Globus pallidus (tissue), 1 donor: ENCODE results near the gene AMACR.
"Not testable (repeated sequence)": the region's sequence is repeated elsewhere in the genome, so short reads cannot be mapped to it uniquely, and the experiment has no call there.

Experiments used
- DNase-seq: peaks from one replicate; pipeline ENCODE4 v3.0.0-alpha.2; 2015; ENCODE audit warnings: low spot score

AMACR gene

GRCh38 chr5:34037726-34038125, 29.9 kb upstream of the AMACR start:
- no peak for DNase-seq

GRCh38 chr5:34035756-34036155, 27.9 kb upstream of the AMACR start:
- DNase-seq, result peak; percentile 29

GRCh38 chr5:34034534-34035327, 26.9 kb upstream of the AMACR start:
- no peak for DNase-seq

GRCh38 chr5:34031966-34032365, 24.1 kb upstream of the AMACR start:
- DNase-seq, result no peak

GRCh38 chr5:34031117-34031516, 23.3 kb upstream of the AMACR start:
- no peak for DNase-seq

- not testable (repeated sequence) for DNase-seq
Measured at GRCh38 chr5:34030585-34030984, 22.7 kb upstream of the AMACR start.

GRCh38 chr5:34030048-34030447, 22.2 kb upstream of the AMACR start:
- no peak for DNase-seq

- DNase-seq, result no peak
Measured at GRCh38 chr5:34028349-34028748, 20.5 kb upstream of the AMACR start.

- no peak for DNase-seq
Measured at GRCh38 chr5:34026089-34026761, 18.4 kb upstream of the AMACR start.

- DNase-seq, result no peak
Measured at GRCh38 chr5:34022121-34022705, 14.4 kb upstream of the AMACR start.

- DNase-seq, result no peak
Measured at GRCh38 chr5:34021334-34021733, 13.5 kb upstream of the AMACR start.

GRCh38 chr5:34020726-34021125, 12.9 kb upstream of the AMACR start:
- no peak for DNase-seq

GRCh38 chr5:34017254-34017653, 9.4 kb upstream of the AMACR start:
- no peak for DNase-seq

GRCh38 chr5:34016750-34017149, 8.9 kb upstream of the AMACR start:
- no peak for DNase-seq

GRCh38 chr5:34016222-34016621, 8.4 kb upstream of the AMACR start:
- DNase-seq, result no peak

GRCh38 chr5:34015120-34015822, 7.4 kb upstream of the AMACR start:
- no peak for DNase-seq

- no peak for DNase-seq
Measured at GRCh38 chr5:34014626-34015025, 6.8 kb upstream of the AMACR start.

- no peak for DNase-seq
Measured at GRCh38 chr5:34013547-34013946, 5.7 kb upstream of the AMACR start.

- DNase-seq, result peak; percentile 29
Measured at GRCh38 chr5:34012791-34013190, 4.9 kb upstream of the AMACR start.

- no peak for DNase-seq
Measured at GRCh38 chr5:34011536-34011935, 3.7 kb upstream of the AMACR start.

GRCh38 chr5:34010146-34010545, 2.3 kb upstream of the AMACR start:
- DNase-seq, result not testable (repeated sequence)

GRCh38 chr5:34009610-34010009, 1.8 kb upstream of the AMACR start:
- no peak for DNase-seq

- DNase-seq, result no peak
Measured at GRCh38 chr5:34008802-34009201, 952 bp upstream of the AMACR start.
